RWPE2 (cell line): ENCODE measurements around the gene NEGR1.

Experiments
- ATAC-seq: fragments of 200-7000 bp; cut with Tn5 transposase; 3 replicates; pipeline ENCODE4 v1.9.1; 2021; ENCODE audit warnings: low read depth
- DNase-seq: peaks from one replicate; pipeline ENCODE4 v3.0.0-alpha.2; 2020; ENCODE audit warnings: low spot score
- H3K27ac ChIP-seq: fragments of 450-650 bp; 2 replicates; pipeline ENCODE4 v1.5.1; 2017; ENCODE audit warnings: mild to moderate bottlenecking; ENCODE audit not compliant: poor library complexity, severe bottlenecking
- H3K27me3 ChIP-seq: fragments of 250-450 bp; sonication (Bioruptor Pico); 2 replicates; pipeline ENCODE4 v1.5.1; 2021; ENCODE audit warnings: mild to moderate bottlenecking, moderate library complexity; ENCODE audit not compliant: insufficient read depth, poor library complexity, severe bottlenecking
- H3K36me3 ChIP-seq: fragments of 250-450 bp; sonication (Bioruptor Pico); 2 replicates; pipeline ENCODE4 v1.5.1; 2020; ENCODE audit warnings: low read depth, mild to moderate bottlenecking, moderate library complexity
- H3K4me1 ChIP-seq: fragments of 250-450 bp; sonication (Bioruptor Pico); 2 replicates; pipeline ENCODE4 v1.5.1; 2021; ENCODE audit warnings: mild to moderate bottlenecking, moderate library complexity; ENCODE audit not compliant: insufficient read depth, poor library complexity, severe bottlenecking
- H3K4me3 ChIP-seq: fragments of 250-450 bp; sonication (Bioruptor Pico); 2 replicates; pipeline ENCODE4 v1.5.1; 2021; ENCODE audit warnings: mild to moderate bottlenecking, moderate library complexity; ENCODE audit not compliant: severe bottlenecking
- H3K9me3 ChIP-seq: fragments of 250-450 bp; sonication (Bioruptor Pico); 2 replicates; pipeline ENCODE4 v1.5.1; 2021; ENCODE audit warnings: mild to moderate bottlenecking, moderate library complexity; ENCODE audit not compliant: severe bottlenecking
- CTCF ChIP-seq: fragments of 450-650 bp; IDR thresholded peaks from one replicate; pipeline ENCODE4 v1.5.1; 2017; ENCODE audit warnings: mild to moderate bottlenecking, moderate library complexity; ENCODE audit not compliant: poor library complexity, severe bottlenecking

NEGR1 gene

DNA sequence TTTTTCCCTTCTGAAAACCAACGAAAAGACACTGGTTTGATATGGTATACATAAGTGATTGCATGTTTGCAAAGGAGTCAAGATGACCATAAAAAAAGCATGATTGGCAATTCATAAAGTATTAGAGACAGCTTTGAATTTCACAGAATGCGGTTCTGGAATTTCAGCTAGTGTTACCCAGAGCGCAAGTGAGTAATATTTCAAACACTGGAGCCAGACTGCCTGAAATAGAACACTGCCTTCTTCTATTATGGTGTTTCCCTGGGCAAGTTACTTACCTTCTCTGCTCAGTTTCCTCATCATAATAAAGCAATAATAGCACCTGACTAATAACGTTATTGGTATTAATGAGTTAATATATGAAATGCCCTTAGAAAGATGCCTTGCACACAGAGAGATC is 54.7 kb downstream of the NEGR1 start:
- H3K27ac ChIP-seq, result no peak overlapping the region

GRCh38 chr1:72224506-72224905 is 57.8 kb downstream of the NEGR1 start:
- no peak for TF ChIP-seq CTCF
- DNase-seq, result no peak
- H3K4me1 ChIP-seq, result peaks cover under 1% of the 10 kb centered on the region
- H3K9me3 ChIP-seq, result no peaks in the 10 kb centered on the region
- no peak overlapping the region for H3K4me3 ChIP-seq
- H3K27ac ChIP-seq, result no peak overlapping the region
- no peaks in the 10 kb centered on the region for H3K27me3 ChIP-seq
- H3K36me3 ChIP-seq, result no peaks in the 10 kb centered on the region
- no peak for ATAC-seq

More for the DNA sequence above, 54.7 kb downstream of the NEGR1 start:
- H3K4me1 ChIP-seq, result peaks cover 19% of the 10 kb centered on the region
- no peak for DNase-seq
- no peaks in the 10 kb centered on the region for H3K27me3 ChIP-seq
- H3K36me3 ChIP-seq, result no peaks in the 10 kb centered on the region
- H3K4me3 ChIP-seq, result no peak overlapping the region
- no peak for ATAC-seq
- TF ChIP-seq CTCF, result no peak
- no peaks in the 10 kb centered on the region for H3K9me3 ChIP-seq

GRCh38 chr1:72221811-72222210 is 60.5 kb downstream of the NEGR1 start:
- ATAC-seq (no peak), DNase-seq (no peak)
- H3K9me3 ChIP-seq, result no peaks in the 10 kb centered on the region
- no peak overlapping the region for H3K27ac ChIP-seq
- H3K27me3 ChIP-seq, result no peaks in the 10 kb centered on the region
- no peak for TF ChIP-seq CTCF
- H3K36me3 ChIP-seq, result no peaks in the 10 kb centered on the region
- no peak overlapping the region for H3K4me3 ChIP-seq
- H3K4me1 ChIP-seq, result no peaks in the 10 kb centered on the region

DNA sequence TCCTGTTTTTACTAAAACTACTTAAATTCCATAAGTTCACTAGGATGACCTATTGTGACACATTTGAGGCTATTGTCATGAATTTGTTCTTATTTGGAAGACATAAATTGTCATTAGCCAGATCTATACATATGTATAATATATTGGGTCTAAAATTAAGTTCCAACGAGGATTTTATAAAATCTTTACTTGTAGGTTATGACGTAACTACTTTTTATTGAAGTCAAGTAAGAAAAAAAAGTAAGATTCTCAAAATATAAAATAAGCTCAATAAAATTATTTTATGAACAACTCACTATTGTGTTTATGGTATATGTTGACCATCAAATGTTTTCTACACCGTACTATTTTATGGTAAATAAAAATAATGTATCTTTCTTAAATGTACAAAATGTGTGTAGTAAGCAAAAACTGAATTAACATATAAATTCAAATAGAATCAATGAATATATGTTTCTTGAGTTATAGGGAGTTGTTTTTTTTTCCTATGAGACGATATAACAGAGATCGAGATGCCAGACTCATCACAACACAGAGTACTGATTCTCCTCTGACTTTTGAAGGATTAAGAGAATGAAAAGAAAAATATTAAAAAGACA is 64.1 kb downstream of the NEGR1 start:
- H3K4me3 ChIP-seq, result no peak overlapping the region
- H3K36me3 ChIP-seq, result no peaks in the 10 kb centered on the region
- no peaks in the 10 kb centered on the region for H3K9me3 ChIP-seq
- DNase-seq, result no peak
- TF ChIP-seq CTCF, result no peak
- no peaks in the 10 kb centered on the region for H3K4me1 ChIP-seq
- no peaks in the 10 kb centered on the region for H3K27me3 ChIP-seq
- no peak overlapping the region for H3K27ac ChIP-seq
- no peak for ATAC-seq

- no peak for TF ChIP-seq CTCF
- H3K9me3 ChIP-seq, result no peaks in the 10 kb centered on the region
- H3K4me1 ChIP-seq, result no peaks in the 10 kb centered on the region
- no peaks in the 10 kb centered on the region for H3K36me3 ChIP-seq
- no peak overlapping the region for H3K4me3 ChIP-seq
- DNase-seq (no peak), ATAC-seq (no peak)
- no peaks in the 10 kb centered on the region for H3K27me3 ChIP-seq
- H3K27ac ChIP-seq, result no peak overlapping the region
These were observed 75.3 kb downstream of the NEGR1 start for GRCh38 chr1:72207059-72207458.
